ENCODE measurements around the gene RTN3.

Gene RTN3

GRCh38 chr11:63667995-63668795 is 13.1 kb upstream of the RTN3 start:
- H3K4me1 ChIP-seq (ENCODE audit: control insufficient read depth, insufficient read depth, low read length): peaks cover 18% of the 10 kb centered on the region
- no peaks in the 10 kb centered on the region for H3K9me3 ChIP-seq (ENCODE audit: control insufficient read depth, low read length)
- H3K9ac ChIP-seq (ENCODE audit: low read length): no peak overlapping the region
- H3K27me3 ChIP-seq (ENCODE audit: control insufficient read depth, insufficient read depth, low read length): no peaks in the 10 kb centered on the region
- no peak overlapping the region for H3K4me3 ChIP-seq (ENCODE audit: low read length)
- H3K36me3 ChIP-seq (ENCODE audit: control insufficient read depth, insufficient read depth, low read length): no peaks in the 10 kb centered on the region

GRCh38 chr11:63670096-63670432 is 11.2 kb upstream of the RTN3 start:
- Histone ChIP-seq H3K4me3 (ENCODE audit: low read length) (peak overlapping the region; percentile 68), H3K4me1 (ENCODE audit: control insufficient read depth, insufficient read depth, low read length) (peaks cover 14% of the 10 kb centered on the region), H3K27me3 (ENCODE audit: control insufficient read depth, insufficient read depth, low read length) (no peaks in the 10 kb centered on the region), H3K9ac (ENCODE audit: low read length) (peak overlapping the region; percentile 92), H3K36me3 (ENCODE audit: control insufficient read depth, insufficient read depth, low read length) (no peaks in the 10 kb centered on the region), H3K9me3 (ENCODE audit: control insufficient read depth, low read length) (no peaks in the 10 kb centered on the region)

GRCh38 chr11:63670433-63671321 is 10.6 kb upstream of the RTN3 start:
- Histone ChIP-seq H3K9ac (ENCODE audit: low read length) (peak overlapping the region; percentile 92), H3K9me3 (ENCODE audit: control insufficient read depth, low read length) (no peaks in the 10 kb centered on the region), H3K27me3 (ENCODE audit: control insufficient read depth, insufficient read depth, low read length) (no peaks in the 10 kb centered on the region), H3K36me3 (ENCODE audit: control insufficient read depth, insufficient read depth, low read length) (no peaks in the 10 kb centered on the region), H3K4me3 (ENCODE audit: low read length) (peak overlapping the region; percentile 68), H3K4me1 (ENCODE audit: control insufficient read depth, insufficient read depth, low read length) (peaks cover 14% of the 10 kb centered on the region)

- H3K9ac ChIP-seq (ENCODE audit: low read length): peak within 1 kb of the TSS; percentile 92
- peaks cover 14% of the 10 kb centered on the region for H3K4me1 ChIP-seq (ENCODE audit: control insufficient read depth, insufficient read depth, low read length)
- no peaks in the 10 kb centered on the region for H3K36me3 ChIP-seq (ENCODE audit: control insufficient read depth, insufficient read depth, low read length)
- H3K9me3 ChIP-seq (ENCODE audit: control insufficient read depth, low read length): no peaks in the 10 kb centered on the region
- no peaks in the 10 kb centered on the region for H3K27me3 ChIP-seq (ENCODE audit: control insufficient read depth, insufficient read depth, low read length)
- H3K4me3 ChIP-seq (ENCODE audit: low read length): peak within 1 kb of the TSS; percentile 68
These were observed 9.8 kb upstream of the RTN3 start, which contains the start of gene ATL3 for GRCh38 chr11:63671322-63672155. Gene ATL3, minus strand, starts transcription at chr11:63671376. Its CDS starts 41 bp downstream, at chr11:63671335.

GRCh38 chr11:63672156-63672463 is 9.2 kb upstream of the RTN3 start:
- peaks cover 14% of the 10 kb centered on the region for H3K4me1 ChIP-seq (ENCODE audit: control insufficient read depth, insufficient read depth, low read length)
- H3K27me3 ChIP-seq (ENCODE audit: control insufficient read depth, insufficient read depth, low read length): no peaks in the 10 kb centered on the region
- no peaks in the 10 kb centered on the region for H3K36me3 ChIP-seq (ENCODE audit: control insufficient read depth, insufficient read depth, low read length)
- no peaks in the 10 kb centered on the region for H3K9me3 ChIP-seq (ENCODE audit: control insufficient read depth, low read length)
- no peak overlapping the region for H3K4me3 ChIP-seq (ENCODE audit: low read length)
- H3K9ac ChIP-seq (ENCODE audit: low read length): no peak overlapping the region

- H3K4me3 ChIP-seq (ENCODE audit: low read length): no peak overlapping the region
- H3K9ac ChIP-seq (ENCODE audit: low read length): no peak overlapping the region
- peaks cover 7% of the 10 kb centered on the region for H3K4me1 ChIP-seq (ENCODE audit: control insufficient read depth, insufficient read depth, low read length)
- no peaks in the 10 kb centered on the region for H3K9me3 ChIP-seq (ENCODE audit: control insufficient read depth, low read length)
- H3K27me3 ChIP-seq (ENCODE audit: control insufficient read depth, insufficient read depth, low read length): no peaks in the 10 kb centered on the region
- H3K36me3 ChIP-seq (ENCODE audit: control insufficient read depth, insufficient read depth, low read length): no peaks in the 10 kb centered on the region
These were observed 8.3 kb upstream of the RTN3 start for GRCh38 chr11:63672936-63673539.

GRCh38 chr11:63673579-63673978 is 7.7 kb upstream of the RTN3 start:
- no peak overlapping the region for H3K9ac ChIP-seq (ENCODE audit: low read length)
- H3K36me3 ChIP-seq (ENCODE audit: control insufficient read depth, insufficient read depth, low read length): no peaks in the 10 kb centered on the region
- H3K9me3 ChIP-seq (ENCODE audit: control insufficient read depth, low read length): no peaks in the 10 kb centered on the region
- H3K27me3 ChIP-seq (ENCODE audit: control insufficient read depth, insufficient read depth, low read length): no peaks in the 10 kb centered on the region
- peaks cover 7% of the 10 kb centered on the region for H3K4me1 ChIP-seq (ENCODE audit: control insufficient read depth, insufficient read depth, low read length)
- H3K4me3 ChIP-seq (ENCODE audit: low read length): no peak overlapping the region

GRCh38 chr11:63680834-63681320 is 423 bp upstream of the RTN3 start:
- peak overlapping the region; percentile 92 for H3K9ac ChIP-seq (ENCODE audit: low read length)
- no peaks in the 10 kb centered on the region for H3K9me3 ChIP-seq (ENCODE audit: control insufficient read depth, low read length)
- no peaks in the 10 kb centered on the region for H3K36me3 ChIP-seq (ENCODE audit: control insufficient read depth, insufficient read depth, low read length)
- peaks cover 12% of the 10 kb centered on the region for H3K4me1 ChIP-seq (ENCODE audit: control insufficient read depth, insufficient read depth, low read length)
- no peaks in the 10 kb centered on the region for H3K27me3 ChIP-seq (ENCODE audit: control insufficient read depth, insufficient read depth, low read length)
- H3K4me3 ChIP-seq (ENCODE audit: low read length): peak overlapping the region; percentile 93

- Histone ChIP-seq H3K36me3 (ENCODE audit: control insufficient read depth, insufficient read depth, low read length) (no peaks in the 10 kb centered on the region), H3K27me3 (ENCODE audit: control insufficient read depth, insufficient read depth, low read length) (no peaks in the 10 kb centered on the region), H3K9ac (ENCODE audit: low read length) (peak overlapping the region; percentile 92), H3K4me1 (ENCODE audit: control insufficient read depth, insufficient read depth, low read length) (peaks cover 12% of the 10 kb centered on the region), H3K4me3 (ENCODE audit: low read length) (peak overlapping the region; percentile 93), H3K9me3 (ENCODE audit: control insufficient read depth, low read length) (no peaks in the 10 kb centered on the region)
These were observed 1.0 kb downstream of the RTN3 start for GRCh38 chr11:63682066-63683021.

GRCh38 chr11:63683133-63683991 is 2.1 kb downstream of the RTN3 start:
- no peaks in the 10 kb centered on the region for H3K27me3 ChIP-seq (ENCODE audit: control insufficient read depth, insufficient read depth, low read length)
- no peaks in the 10 kb centered on the region for H3K36me3 ChIP-seq (ENCODE audit: control insufficient read depth, insufficient read depth, low read length)
- H3K4me1 ChIP-seq (ENCODE audit: control insufficient read depth, insufficient read depth, low read length): peaks cover 12% of the 10 kb centered on the region
- no peaks in the 10 kb centered on the region for H3K9me3 ChIP-seq (ENCODE audit: control insufficient read depth, low read length)
- no peak overlapping the region for H3K9ac ChIP-seq (ENCODE audit: low read length)
- H3K4me3 ChIP-seq (ENCODE audit: low read length): no peak overlapping the region

Measured in mucosa of stomach (tissue), 1 donor.